H9 (cell line): Measurements from ENCODE around the gene TPD52L3. TPM values are rescaled to one million over a fixed set of nuclear protein-coding genes. Genes with fewer than 3 reads are reported as not detected.

Experiments
- DNase-seq: peaks from one replicate; pipeline ENCODE4 v3.0.0-alpha.2; 2017
- H2AFZ ChIP-seq: one replicate; pipeline ENCODE4 v1.6.1; 2013; ENCODE audit warnings: mild to moderate bottlenecking, low read length, control low read depth, moderate library complexity
- H2AK5ac ChIP-seq: 2 replicates; pipeline ENCODE4 v1.6.1; 2013; ENCODE audit warnings: low read length, control low read depth, mixed read lengths; ENCODE audit not compliant: insufficient read length
- H2BK120ac ChIP-seq: one replicate; pipeline ENCODE4 v1.6.1; 2013; ENCODE audit warnings: low read depth, mild to moderate bottlenecking, low read length, control low read depth, inconsistent platforms; ENCODE audit not compliant: poor library complexity, severe bottlenecking
- H2BK12ac ChIP-seq: 2 replicates; pipeline ENCODE4 v1.6.1; 2013; ENCODE audit warnings: low read length, control low read depth, mixed read lengths, low read depth; ENCODE audit not compliant: insufficient read length
- H2BK15ac ChIP-seq: 2 replicates; pipeline ENCODE4 v1.6.1; 2013; ENCODE audit warnings: low read depth, low read length, control low read depth
- H2BK20ac ChIP-seq: one replicate; pipeline ENCODE4 v1.6.1; 2013; ENCODE audit warnings: low read depth, mild to moderate bottlenecking, low read length, control low read depth, inconsistent platforms; ENCODE audit not compliant: poor library complexity, severe bottlenecking
- H2BK5ac ChIP-seq: 2 replicates; pipeline ENCODE4 v1.6.1; 2013; ENCODE audit warnings: low read length, control low read depth, mixed read lengths; ENCODE audit not compliant: insufficient read length
- H3K14ac ChIP-seq: 2 replicates; pipeline ENCODE4 v1.6.1; 2013; ENCODE audit warnings: low read length, control low read depth; ENCODE audit not compliant: insufficient read depth
- H3K18ac ChIP-seq: 2 replicates; pipeline ENCODE4 v1.6.1; 2013; ENCODE audit warnings: low read depth, mild to moderate bottlenecking, mixed read lengths, low read length, control low read depth; ENCODE audit not compliant: insufficient read length
- H3K23ac ChIP-seq: 2 replicates; pipeline ENCODE4 v1.6.1; 2013; ENCODE audit warnings: low read length, control low read depth, mixed read lengths, low read depth; ENCODE audit not compliant: insufficient read length
- H3K23me2 ChIP-seq: 2 replicates; pipeline ENCODE4 v1.6.1; 2013; ENCODE audit warnings: low read depth, mild to moderate bottlenecking, mixed read lengths, low read length, control low read depth; ENCODE audit not compliant: insufficient read length, poor library complexity, severe bottlenecking
- H3K27ac ChIP-seq: 2 replicates; pipeline ENCODE4 v1.5.1; 2013; ENCODE audit warnings: low read length, control low read depth, mixed read lengths, low read depth; ENCODE audit not compliant: insufficient read length
- H3K27me3 ChIP-seq: 2 replicates; pipeline ENCODE4 v1.6.1; 2013; ENCODE audit warnings: low read length, control low read depth, inconsistent platforms; ENCODE audit not compliant: insufficient read depth
- H3K4ac ChIP-seq: 2 replicates; pipeline ENCODE4 v1.6.1; 2013; ENCODE audit warnings: low read depth, mild to moderate bottlenecking, control low read depth, inconsistent platforms, low read length, moderate library complexity
- H3K4me1 ChIP-seq: 2 replicates; pipeline ENCODE4 v1.6.1; 2013; ENCODE audit warnings: low read length, control low read depth, inconsistent platforms; ENCODE audit not compliant: insufficient read depth
- H3K4me2 ChIP-seq: 2 replicates; pipeline ENCODE4 v1.6.1; 2013; ENCODE audit warnings: low read length, control low read depth, mixed read lengths; ENCODE audit not compliant: insufficient read length, insufficient read depth
- H3K56ac ChIP-seq: 2 replicates; pipeline ENCODE4 v1.6.1; 2013; ENCODE audit warnings: low read depth, mild to moderate bottlenecking, mixed read lengths, low read length, control low read depth; ENCODE audit not compliant: insufficient read length
- H3K79me1 ChIP-seq: 2 replicates; pipeline ENCODE4 v1.6.1; 2013; ENCODE audit warnings: low read depth, mild to moderate bottlenecking, moderate library complexity, low read length, control low read depth, inconsistent platforms; ENCODE audit not compliant: insufficient read depth, poor library complexity, severe bottlenecking
- H3K79me2 ChIP-seq: 2 replicates; pipeline ENCODE4 v1.6.1; 2013; ENCODE audit warnings: low read length, control low read depth, inconsistent platforms; ENCODE audit not compliant: insufficient read depth
- H3K9ac ChIP-seq: 2 replicates; pipeline ENCODE4 v1.6.1; 2013; ENCODE audit warnings: low read length, control low read depth, mixed read lengths; ENCODE audit not compliant: insufficient read length; ENCODE audit errors: extremely low read depth
- H3K9me3 ChIP-seq: one replicate; pipeline ENCODE4 v1.6.1; 2013; ENCODE audit warnings: low read depth, low read length, inconsistent platforms; ENCODE audit not compliant: control insufficient read depth
- H3T11ph ChIP-seq: one replicate; pipeline ENCODE4 v1.6.1; 2013; ENCODE audit warnings: mild to moderate bottlenecking, low read length, control low read depth, inconsistent platforms
- H4K20me1 ChIP-seq: one replicate; pipeline ENCODE4 v1.6.1; 2013; ENCODE audit not compliant: control insufficient read depth, insufficient read length, insufficient read depth
- H4K5ac ChIP-seq: 2 replicates; pipeline ENCODE4 v1.6.1; 2013; ENCODE audit warnings: low read depth, mild to moderate bottlenecking, mixed read lengths, low read length, control low read depth; ENCODE audit not compliant: insufficient read length
- H4K8ac ChIP-seq: replicated peaks from 2 replicates; pipeline ENCODE4 v1.6.1; 2013; ENCODE audit warnings: low read length, control low read depth, mixed read lengths, low read depth; ENCODE audit not compliant: insufficient read length
- H4K91ac ChIP-seq: 2 replicates; pipeline ENCODE4 v1.6.1; 2013; ENCODE audit warnings: low read depth, mild to moderate bottlenecking, moderate library complexity, mixed read lengths, low read length, control low read depth; ENCODE audit not compliant: insufficient read length
- H3K27ac Mint-ChIP-seq, 3 experiments: 2 replicates in 2 of 3; 3 replicates in 1 of 3; pipeline ENCODE4 v1.8.0; 2020 to 2021; ENCODE audit warnings: mixed read lengths in 3 of 3, mild to moderate bottlenecking in 1 of 3, moderate library complexity in 1 of 3
- H3K27me3 Mint-ChIP-seq: 2 replicates; pipeline ENCODE4 v1.8.0; 2021; ENCODE audit warnings: low read depth, mild to moderate bottlenecking, moderate library complexity, mixed read lengths
- H3K36me3 Mint-ChIP-seq, 3 experiments: 2 replicates in 2 of 3; 3 replicates in 1 of 3; pipeline ENCODE4 v1.8.0; 2020 to 2021; ENCODE audit warnings: low read depth in 3 of 3, mixed read lengths in 3 of 3; ENCODE audit not compliant: insufficient read depth in 1 of 3
- H3K4me1 Mint-ChIP-seq, 2 experiments: 2 replicates each; pipeline ENCODE4 v1.8.0; 2020; ENCODE audit warnings: mixed read lengths in 2 of 2
- H3K4me3 Mint-ChIP-seq, 2 experiments: 2 replicates in 1 of 2; 3 replicates in 1 of 2; pipeline ENCODE4 v1.8.0; 2020 to 2021; ENCODE audit warnings: mild to moderate bottlenecking in 2 of 2, mixed read lengths in 2 of 2, moderate library complexity in 1 of 2
- H3K9me3 Mint-ChIP-seq, 2 experiments: 2 replicates in 1 of 2; 3 replicates in 1 of 2; pipeline ENCODE4 v1.8.0; 2020; ENCODE audit warnings: mild to moderate bottlenecking in 2 of 2, mixed read lengths in 2 of 2, moderate library complexity in 1 of 2
- CTCF ChIP-seq: fragments of 200-600 bp; sonication (generic); conservative IDR thresholded peaks from 3 replicates; pipeline ENCODE4 v1.8.0; 2021; ENCODE audit warnings: antibody characterized with exemption, mild to moderate bottlenecking
- WGBS: extraction: QIAGEN DNeasy Blood & Tissue Kit; methylation state at CpG from one replicate; pipeline ENCODE4 v1.1.7; 2013; ENCODE audit warnings: missing lambda C conversion rate, low lambda C conversion rate, mixed read lengths; ENCODE audit not compliant: insufficient read length; ENCODE audit errors: extremely low coverage; 5-methylcytosine and 5-hydroxymethylcytosine counted together
- total RNA-seq: library from RNA; stranded (reverse); gene quantifications from 2 replicates; pipeline ENCODE4 v1.2.1, GENCODE V29; 2021

TPD52L3 gene
- total RNA-seq, 1 experiment from 2014 or later: not detected

GRCh38 chr9:6368831-6369230, 40.7 kb downstream of the TPD52L3 start:
- no peak overlapping the region for H3K4me3 Mint-ChIP-seq
- no peak for TF ChIP-seq CTCF
- H3K9me3 Mint-ChIP-seq: peaks cover 24 to 25% of the 10 kb centered on the region in 2 experiments
- Histone ChIP-seq H3K79me1 (no peaks in the 10 kb centered on the region), H3T11ph (no peak overlapping the region), H3K14ac (no peak overlapping the region), H3K27me3 (no peaks in the 10 kb centered on the region), H3K27ac (no peak overlapping the region), H3K9me3 (peaks cover 21% of the 10 kb centered on the region), H3K4me2 (no peak overlapping the region), H2BK5ac (no peak overlapping the region), H2BK20ac (no peak overlapping the region), H4K5ac (no peak overlapping the region), H3K4ac (no peak overlapping the region), H4K20me1 (no peaks in the 10 kb centered on the region), H2BK12ac (no peak overlapping the region), H2BK120ac (no peak overlapping the region), H3K23ac (no peak overlapping the region), H3K4me1 (no peaks in the 10 kb centered on the region), H3K18ac (no peak overlapping the region), H3K9ac (no peak overlapping the region), H3K79me2 (no peaks in the 10 kb centered on the region), H2AFZ (no peak overlapping the region), H3K23me2 (no peaks in the 10 kb centered on the region), H4K91ac (no peak overlapping the region), H2BK15ac (no peak overlapping the region), H2AK5ac (no peak overlapping the region), H4K8ac (no peak overlapping the region), H3K56ac (no peak overlapping the region)
- H3K36me3 Mint-ChIP-seq: peaks cover 0 to 5% (median 3%) of the 10 kb centered on the region in 3 experiments; a peak in 6 of 7 replicates
- H3K4me1 Mint-ChIP-seq: no peaks in the 10 kb centered on the region
- WGBS: no CpG with 5 or more reads among the region's 2 CpGs
- H3K27ac Mint-ChIP-seq: no peak overlapping the region
- no peak for DNase-seq
- H3K27me3 Mint-ChIP-seq: no peaks in the 10 kb centered on the region; the same call in 1 of the 2 replicates

Other genes with a start within 250 kb of the TPD52L3 start
- gene IL33, start 112.6 kb upstream of the TPD52L3 start, total RNA-seq: not detected in 2 replicates
- gene UHRF2, start 84.8 kb downstream of the TPD52L3 start, total RNA-seq: 45.2 and 47.3 TPM in 2 replicates